HepG2 (cell line): ENCODE measurements around the gene KIAA1328. TPM values are rescaled to one million over a fixed set of nuclear protein-coding genes. Genes with fewer than 3 reads are reported as not detected.

Experiments used
- ADNP ChIP-seq: sonication (generic); formaldehyde crosslinking; IDR thresholded peaks from 2 replicates; pipeline ENCODE4 v1.4.0; 2020; ENCODE audit warnings: missing genetic modification reagents
- AHR ChIP-seq: IDR thresholded peaks from 2 replicates; pipeline ENCODE4 v1.6.1; 2018; ENCODE audit warnings: missing genetic modification reagents, missing compliant biosample characterization
- CCDC6 ChIP-seq: sonication (generic); formaldehyde crosslinking; IDR thresholded peaks from 2 replicates; pipeline ENCODE4 v1.8.1; 2022; ENCODE audit warnings: mild to moderate bottlenecking, missing genetic modification reagents, moderate library complexity
- DR1 ChIP-seq: sonication (generic); formaldehyde crosslinking; IDR thresholded peaks from 2 replicates; pipeline ENCODE4 v1.8.0; 2021; ENCODE audit warnings: mild to moderate bottlenecking, missing genetic modification reagents, inconsistent platforms
- FOXK2 ChIP-seq: fragments of 450-650 bp; IDR thresholded peaks from 2 replicates; pipeline ENCODE4 v1.6.1; 2016
- GTF2F1 ChIP-seq: fragments of 150-350 bp; IDR thresholded peaks from 2 replicates; pipeline ENCODE4 v1.6.1; 2014; ENCODE audit warnings: low read length
- MED1 ChIP-seq: sonication (generic); formaldehyde crosslinking; IDR thresholded peaks from 2 replicates; pipeline ENCODE4 v1.4.0; 2020; ENCODE audit warnings: missing genetic modification reagents
- SMAD3 ChIP-seq: sonication (generic); formaldehyde crosslinking; IDR thresholded peaks from 2 replicates; pipeline ENCODE4 v1.4.0; 2020; ENCODE audit warnings: missing genetic modification reagents
- ZKSCAN5 ChIP-seq: sonication (generic); formaldehyde crosslinking; IDR thresholded peaks from 2 replicates; pipeline ENCODE4 v1.5.1; 2020; ENCODE audit warnings: mild to moderate bottlenecking, missing genetic modification reagents
- ZNF331 ChIP-seq: sonication (generic); formaldehyde crosslinking; IDR thresholded peaks from 2 replicates; pipeline ENCODE4 v1.4.0; 2020; ENCODE audit warnings: missing genetic modification reagents
- ZNF431 ChIP-seq: sonication (generic); formaldehyde crosslinking; IDR thresholded peaks from 2 replicates; pipeline ENCODE4 v1.9.0; 2022; ENCODE audit warnings: missing genetic modification reagents, low read depth, mild to moderate bottlenecking, borderline replicate concordance
- ZNF652 ChIP-seq: IDR thresholded peaks from 2 replicates; pipeline ENCODE4 v1.6.1; 2016; ENCODE audit warnings: low read depth, borderline replicate concordance
- ZNF660 ChIP-seq: sonication (generic); formaldehyde crosslinking; IDR thresholded peaks from 2 replicates; pipeline ENCODE4 v1.5.1; 2020; ENCODE audit warnings: mild to moderate bottlenecking, low read depth, missing genetic modification reagents, borderline replicate concordance
- ZNF768 ChIP-seq: sonication (generic); formaldehyde crosslinking; IDR thresholded peaks from 2 replicates; pipeline ENCODE4 v1.4.0; 2020; ENCODE audit warnings: missing genetic modification reagents
- ZNF839 ChIP-seq: sonication (generic); formaldehyde crosslinking; IDR thresholded peaks from 2 replicates; pipeline ENCODE4 v1.4.0; 2020; ENCODE audit warnings: missing genetic modification reagents, mild to moderate bottlenecking, borderline replicate concordance
- ZSCAN9 ChIP-seq: IDR thresholded peaks from 2 replicates; pipeline ENCODE4 v1.6.1; 2016; ENCODE audit warnings: borderline replicate concordance
- polyA plus RNA-seq, 8 experiments: library from polyadenylated mRNA; depleted of rRNA in 3 of 8; stranded (reverse) in 7 of 8; unstranded in 1 of 8; fragments of >200 nt; fragmentation: Illumina TruSeq in 4 of 8; extraction: Trizol in 4 of 8; gene quantifications; 2 replicates each; pipeline versions ENCODE4 v1.2.1 to v1.2.3, GENCODE V29; 2011 to 2016; ENCODE audit warnings: low read depth in 4 of 8, missing spikeins in 1 of 8, mixed read lengths in 1 of 8; ENCODE audit not compliant: insufficient read depth in 1 of 8
- total RNA-seq, 5 experiments: library from RNA; depleted of rRNA; stranded (reverse); fragments of >200 nt; fragmentation: Illumina TruSeq; extraction: Trizol; gene quantifications; 2 replicates each; pipeline ENCODE4 v1.2.3, GENCODE V29; 2016; ENCODE audit warnings: low read depth in 1 of 5
- TF ChIP-seq, protein P1 (sequence below): IDR thresholded peaks from 2 replicates; pipeline ENCODE4 v1.6.1; 2016; ENCODE audit warnings: mild to moderate bottlenecking
- TF ChIP-seq, protein P2 (sequence below): IDR thresholded peaks from 2 replicates; pipeline ENCODE4 v1.6.1; 2016; ENCODE audit warnings: missing biosample characterization, missing genetic modification reagents, low read depth
- TF ChIP-seq, protein P3 (sequence below): sonication (generic); formaldehyde crosslinking; IDR thresholded peaks from 2 replicates; pipeline ENCODE4 v1.8.1; 2023; ENCODE audit warnings: missing genetic modification reagents, inconsistent platforms, borderline replicate concordance
- TF ChIP-seq, protein P4 (sequence below): sonication (generic); formaldehyde crosslinking; IDR thresholded peaks from 2 replicates; pipeline ENCODE4 v1.5.1; 2020; ENCODE audit warnings: mild to moderate bottlenecking, missing genetic modification reagents, moderate library complexity
- TF ChIP-seq, protein P5 (sequence below): sonication (generic); formaldehyde crosslinking; IDR thresholded peaks from 2 replicates; pipeline ENCODE4 v1.4.0; 2020; ENCODE audit warnings: missing genetic modification reagents

The KIAA1328 gene
- total and polyA plus RNA-seq, 2 of the 13 experiments (the other 11 are each of a cell fraction or from before 2014, with no cell fraction given), result 4.1 to 6.0 TPM

DNA sequence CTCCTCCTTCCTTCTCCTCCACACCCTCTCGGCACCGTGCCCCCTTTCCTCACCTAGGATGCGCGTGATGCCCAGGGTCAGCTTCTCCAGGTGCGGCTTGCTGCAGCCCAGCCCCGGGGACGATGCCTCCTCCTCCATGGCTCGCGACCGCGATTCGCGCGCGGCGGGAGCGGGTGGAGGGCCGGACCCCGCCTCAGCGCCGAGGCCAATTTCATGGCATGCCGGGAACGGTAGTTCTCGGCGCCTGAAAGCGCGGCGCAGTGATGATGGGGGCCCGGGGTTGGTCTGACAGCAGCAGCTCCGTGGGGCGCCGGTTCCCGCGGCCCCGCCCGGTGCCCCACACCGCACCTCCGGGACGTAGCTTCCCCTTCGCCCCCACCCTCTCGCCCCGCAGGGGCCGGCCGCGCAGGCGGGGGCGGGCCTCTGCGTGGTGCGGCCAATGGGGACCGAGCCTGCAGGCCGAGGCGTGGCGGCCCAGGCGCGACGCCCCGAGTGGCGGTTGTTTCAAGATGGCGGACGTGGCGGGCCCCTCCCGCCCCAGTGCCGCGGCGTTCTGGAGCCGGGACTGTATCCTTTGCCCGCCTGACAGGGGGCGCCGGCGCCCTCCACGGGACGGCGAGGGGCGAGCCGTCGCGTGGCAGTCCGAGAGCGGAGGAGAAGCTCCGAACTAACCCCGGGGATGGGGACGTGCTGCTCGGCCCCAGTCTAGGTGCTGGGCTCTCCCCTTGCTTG lies at the start of gene KIAA1328, which contains the start of gene TPGS2 (continued):
- TF ChIP-seq SMAD3 (0 out of 2 replicates have a peak, but pooled peaks have one; percentile 28), AHR (CRISPR knock-in tag) (no peak), ZNF660 (no peak), GTF2F1 (no peak), ZNF839 (CRISPR knock-in tag) (0 out of 2 replicates have a peak, but pooled peaks have one; percentile 48), ADNP (CRISPR knock-in tag) (peak; percentile 85), MED1 (peak; percentile 35; the same call in 1 of the 2 replicates), ZSCAN9 (CRISPR knock-in tag) (peak; percentile 26; the same call in 1 of the 2 replicates), ZNF652 (no peak), CCDC6 (CRISPR knock-in tag) (peak; percentile 79), ZNF331 (CRISPR knock-in tag) (peak; percentile 12; the same call in 1 of the 2 replicates), ZNF768 (CRISPR knock-in tag) (peak; percentile 41; the same call in 1 of the 2 replicates), ZKSCAN5 (CRISPR knock-in tag) (no peak), ZNF431 (CRISPR knock-in tag) (0 out of 2 replicates have a peak, but pooled peaks have one; percentile 69), FOXK2 (no peak), DR1 (0 out of 2 replicates have a peak, but pooled peaks have one; percentile 26)
- TF ChIP-seq, protein P1, sequence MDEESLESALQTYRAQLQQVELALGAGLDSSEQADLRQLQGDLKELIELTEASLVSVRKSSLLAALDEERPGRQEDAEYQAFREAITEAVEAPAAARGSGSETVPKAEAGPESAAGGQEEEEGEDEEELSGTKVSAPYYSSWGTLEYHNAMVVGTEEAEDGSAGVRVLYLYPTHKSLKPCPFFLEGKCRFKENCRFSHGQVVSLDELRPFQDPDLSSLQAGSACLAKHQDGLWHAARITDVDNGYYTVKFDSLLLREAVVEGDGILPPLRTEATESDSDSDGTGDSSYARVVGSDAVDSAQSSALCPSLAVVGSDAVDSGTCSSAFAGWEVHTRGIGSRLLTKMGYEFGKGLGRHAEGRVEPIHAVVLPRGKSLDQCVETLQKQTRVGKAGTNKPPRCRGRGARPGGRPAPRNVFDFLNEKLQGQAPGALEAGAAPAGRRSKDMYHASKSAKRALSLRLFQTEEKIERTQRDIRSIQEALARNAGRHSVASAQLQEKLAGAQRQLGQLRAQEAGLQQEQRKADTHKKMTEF (CRISPR knock-in tag), result peak; percentile 61
- TF ChIP-seq, protein P2, sequence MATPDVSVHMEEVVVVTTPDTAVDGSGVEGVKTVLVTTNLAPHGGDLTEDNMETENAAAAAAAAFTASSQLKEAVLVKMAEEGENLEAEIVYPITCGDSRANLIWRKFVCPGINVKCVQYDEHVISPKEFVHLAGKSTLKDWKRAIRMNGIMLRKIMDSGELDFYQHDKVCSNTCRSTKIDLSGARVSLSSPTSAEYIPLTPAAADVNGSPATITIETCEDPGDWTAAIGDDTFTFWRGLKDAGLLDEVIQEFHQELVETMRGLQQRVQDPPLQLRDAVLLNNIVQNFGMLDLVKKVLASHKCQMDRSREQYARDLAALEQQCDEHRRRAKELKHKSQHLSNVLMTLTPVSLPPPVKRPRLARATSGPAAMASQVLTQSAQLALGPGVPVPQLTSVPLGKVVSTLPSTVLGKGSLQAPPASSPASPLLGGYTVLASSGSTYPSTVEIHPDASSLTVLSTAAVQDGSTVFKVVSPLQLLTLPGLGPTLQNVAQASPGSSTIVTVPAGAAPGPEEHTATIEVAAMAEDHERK (CRISPR knock-in tag), result no peak
- TF ChIP-seq, protein P3, sequence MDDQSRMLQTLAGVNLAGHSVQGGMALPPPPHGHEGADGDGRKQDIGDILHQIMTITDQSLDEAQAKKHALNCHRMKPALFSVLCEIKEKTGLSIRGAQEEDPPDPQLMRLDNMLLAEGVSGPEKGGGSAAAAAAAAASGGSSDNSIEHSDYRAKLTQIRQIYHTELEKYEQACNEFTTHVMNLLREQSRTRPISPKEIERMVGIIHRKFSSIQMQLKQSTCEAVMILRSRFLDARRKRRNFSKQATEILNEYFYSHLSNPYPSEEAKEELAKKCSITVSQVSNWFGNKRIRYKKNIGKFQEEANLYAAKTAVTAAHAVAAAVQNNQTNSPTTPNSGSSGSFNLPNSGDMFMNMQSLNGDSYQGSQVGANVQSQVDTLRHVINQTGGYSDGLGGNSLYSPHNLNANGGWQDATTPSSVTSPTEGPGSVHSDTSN (CRISPR knock-in tag), result no peak
- TF ChIP-seq, protein P4, sequence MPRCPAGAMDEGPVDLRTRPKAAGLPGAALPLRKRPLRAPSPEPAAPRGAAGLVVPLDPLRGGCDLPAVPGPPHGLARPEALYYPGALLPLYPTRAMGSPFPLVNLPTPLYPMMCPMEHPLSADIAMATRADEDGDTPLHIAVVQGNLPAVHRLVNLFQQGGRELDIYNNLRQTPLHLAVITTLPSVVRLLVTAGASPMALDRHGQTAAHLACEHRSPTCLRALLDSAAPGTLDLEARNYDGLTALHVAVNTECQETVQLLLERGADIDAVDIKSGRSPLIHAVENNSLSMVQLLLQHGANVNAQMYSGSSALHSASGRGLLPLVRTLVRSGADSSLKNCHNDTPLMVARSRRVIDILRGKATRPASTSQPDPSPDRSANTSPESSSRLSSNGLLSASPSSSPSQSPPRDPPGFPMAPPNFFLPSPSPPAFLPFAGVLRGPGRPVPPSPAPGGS (CRISPR knock-in tag), result peak; percentile 39; the same call in 1 of the 2 replicates
- TF ChIP-seq, protein P5, sequence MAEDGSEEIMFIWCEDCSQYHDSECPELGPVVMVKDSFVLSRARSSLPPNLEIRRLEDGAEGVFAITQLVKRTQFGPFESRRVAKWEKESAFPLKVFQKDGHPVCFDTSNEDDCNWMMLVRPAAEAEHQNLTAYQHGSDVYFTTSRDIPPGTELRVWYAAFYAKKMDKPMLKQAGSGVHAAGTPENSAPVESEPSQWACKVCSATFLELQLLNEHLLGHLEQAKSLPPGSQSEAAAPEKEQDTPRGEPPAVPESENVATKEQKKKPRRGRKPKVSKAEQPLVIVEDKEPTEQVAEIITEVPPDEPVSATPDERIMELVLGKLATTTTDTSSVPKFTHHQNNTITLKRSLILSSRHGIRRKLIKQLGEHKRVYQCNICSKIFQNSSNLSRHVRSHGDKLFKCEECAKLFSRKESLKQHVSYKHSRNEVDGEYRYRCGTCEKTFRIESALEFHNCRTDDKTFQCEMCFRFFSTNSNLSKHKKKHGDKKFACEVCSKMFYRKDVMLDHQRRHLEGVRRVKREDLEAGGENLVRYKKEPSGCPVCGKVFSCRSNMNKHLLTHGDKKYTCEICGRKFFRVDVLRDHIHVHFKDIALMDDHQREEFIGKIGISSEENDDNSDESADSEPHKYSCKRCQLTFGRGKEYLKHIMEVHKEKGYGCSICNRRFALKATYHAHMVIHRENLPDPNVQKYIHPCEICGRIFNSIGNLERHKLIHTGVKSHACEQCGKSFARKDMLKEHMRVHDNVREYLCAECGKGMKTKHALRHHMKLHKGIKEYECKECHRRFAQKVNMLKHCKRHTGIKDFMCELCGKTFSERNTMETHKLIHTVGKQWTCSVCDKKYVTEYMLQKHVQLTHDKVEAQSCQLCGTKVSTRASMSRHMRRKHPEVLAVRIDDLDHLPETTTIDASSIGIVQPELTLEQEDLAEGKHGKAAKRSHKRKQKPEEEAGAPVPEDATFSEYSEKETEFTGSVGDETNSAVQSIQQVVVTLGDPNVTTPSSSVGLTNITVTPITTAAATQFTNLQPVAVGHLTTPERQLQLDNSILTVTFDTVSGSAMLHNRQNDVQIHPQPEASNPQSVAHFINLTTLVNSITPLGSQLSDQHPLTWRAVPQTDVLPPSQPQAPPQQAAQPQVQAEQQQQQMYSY, result 0 out of 2 replicates have a peak, but pooled peaks have one; percentile 41
